ENCODE data around the gene PPP1R1B.

PPP1R1B gene

GRCh38 chr17:39663688-39664580 lies 37.2 kb downstream of the PPP1R1B start:
- TF ChIP-seq CTCF (conservative IDR thresholded peaks at IDR 0.05; ENCODE audit: low read length) (no peak), EZH2phosphoT487 (IDR thresholded peaks at IDR 0.05; ENCODE audit: borderline replicate concordance) (no peak)
- Histone ChIP-seq H3K9me2 (replicated peaks; ENCODE audit: low read depth, low read length) (no peaks in the 10 kb centered on the region), H3K4me3 (ENCODE audit: low read length, poor library complexity, severe bottlenecking) (no peak overlapping the region), H3K79me2 (ENCODE audit: insufficient read depth, low read length) (no peaks in the 10 kb centered on the region), H4K20me1 (ENCODE audit: insufficient read depth, low read length, poor library complexity, severe bottlenecking) (no peaks in the 10 kb centered on the region), H3F3A (ENCODE audit: low read depth) (no peaks in the 10 kb centered on the region), H3K9ac (ENCODE audit: low read depth, low read length, poor library complexity, severe bottlenecking) (no peak overlapping the region), H3K4me2 (ENCODE audit: low read depth, low read length, poor library complexity, severe bottlenecking) (no peak overlapping the region), H3K9me3 (ENCODE audit: insufficient read depth, low read depth, low read length) (no peaks in the 10 kb centered on the region), H3K27me3 (ENCODE audit: insufficient read depth, low read length, poor library complexity, severe bottlenecking) (no peaks in the 10 kb centered on the region), H3K4me1 (ENCODE audit: insufficient read depth, low read length, poor library complexity, severe bottlenecking) (no peaks in the 10 kb centered on the region), H2AFZ (ENCODE audit: low read length) (no peak overlapping the region), H3K36me3 (ENCODE audit: insufficient read depth, low read length) (peaks cover 35% of the 10 kb centered on the region; the same call in 1 of the 2 replicates)

GRCh38 chr17:39664581-39665561 lies 38.1 kb downstream of the PPP1R1B start, which contains the start of gene TCAP:
TCAP (plus strand) TSS chr17:39665349; CDS start chr17:39665360, 11 bp downstream.
- Histone ChIP-seq H3K4me1 (ENCODE audit: insufficient read depth, low read length, poor library complexity, severe bottlenecking) (no peaks in the 10 kb centered on the region), H2AFZ (ENCODE audit: low read length) (no peak within 1 kb of the TSS), H3K27me3 (ENCODE audit: insufficient read depth, low read length, poor library complexity, severe bottlenecking) (no peaks in the 10 kb centered on the region), H3K9me3 (ENCODE audit: insufficient read depth, low read depth, low read length) (no peaks in the 10 kb centered on the region), H3K79me2 (ENCODE audit: insufficient read depth, low read length) (no peaks in the 10 kb centered on the region), H4K20me1 (ENCODE audit: insufficient read depth, low read length, poor library complexity, severe bottlenecking) (no peaks in the 10 kb centered on the region), H3F3A (ENCODE audit: low read depth) (no peaks in the 10 kb centered on the region), H3K36me3 (ENCODE audit: insufficient read depth, low read length) (peaks cover 26% of the 10 kb centered on the region; the same call in 1 of the 2 replicates), H3K9me2 (replicated peaks; ENCODE audit: low read depth, low read length) (no peaks in the 10 kb centered on the region), H3K9ac (ENCODE audit: low read depth, low read length, poor library complexity, severe bottlenecking) (no peak within 1 kb of the TSS), H3K4me2 (ENCODE audit: low read depth, low read length, poor library complexity, severe bottlenecking) (no peak within 1 kb of the TSS), H3K4me3 (ENCODE audit: low read length, poor library complexity, severe bottlenecking) (no peak within 1 kb of the TSS)
- TF ChIP-seq EZH2phosphoT487 (IDR thresholded peaks at IDR 0.05; ENCODE audit: borderline replicate concordance) (no peak), CTCF (conservative IDR thresholded peaks at IDR 0.05; ENCODE audit: low read length) (no peak)

GRCh38 chr17:39665642-39666224 lies 39.0 kb downstream of the PPP1R1B start:
- no peak overlapping the region for H3K9ac ChIP-seq (ENCODE audit: low read depth, low read length, poor library complexity, severe bottlenecking)
- no peak overlapping the region for H3K4me3 ChIP-seq (ENCODE audit: low read length, poor library complexity, severe bottlenecking)
- H3K9me3 ChIP-seq (ENCODE audit: insufficient read depth, low read depth, low read length), result no peaks in the 10 kb centered on the region
- TF ChIP-seq CTCF (conservative IDR thresholded peaks at IDR 0.05; ENCODE audit: low read length), result no peak
- no peak for TF ChIP-seq EZH2phosphoT487 (IDR thresholded peaks at IDR 0.05; ENCODE audit: borderline replicate concordance)
- H3F3A ChIP-seq (ENCODE audit: low read depth), result no peaks in the 10 kb centered on the region
- H4K20me1 ChIP-seq (ENCODE audit: insufficient read depth, low read length, poor library complexity, severe bottlenecking), result no peaks in the 10 kb centered on the region
- H3K4me2 ChIP-seq (ENCODE audit: low read depth, low read length, poor library complexity, severe bottlenecking), result no peak overlapping the region
- H3K27me3 ChIP-seq (ENCODE audit: insufficient read depth, low read length, poor library complexity, severe bottlenecking), result no peaks in the 10 kb centered on the region
- H3K9me2 ChIP-seq (replicated peaks; ENCODE audit: low read depth, low read length), result no peaks in the 10 kb centered on the region
- no peaks in the 10 kb centered on the region for H3K4me1 ChIP-seq (ENCODE audit: insufficient read depth, low read length, poor library complexity, severe bottlenecking)
- H2AFZ ChIP-seq (ENCODE audit: low read length), result no peak overlapping the region
- no peaks in the 10 kb centered on the region for H3K79me2 ChIP-seq (ENCODE audit: insufficient read depth, low read length)
- peaks cover 18% of the 10 kb centered on the region; the same call in 1 of the 2 replicates for H3K36me3 ChIP-seq (ENCODE audit: insufficient read depth, low read length)

Data from Loucy (cell line).